Measurements from ENCODE around the gene SORT1. TPM values are rescaled to one million over a fixed set of nuclear protein-coding genes. Genes with fewer than 3 reads are reported as not detected.
"Not testable (repeated sequence)": the region's sequence is repeated elsewhere in the genome, so short reads cannot be mapped to it uniquely, and the experiment has no call there.

The SORT1 gene
- total RNA-seq, 1 donor from 2014 or later: 30.7 TPM

DNA sequence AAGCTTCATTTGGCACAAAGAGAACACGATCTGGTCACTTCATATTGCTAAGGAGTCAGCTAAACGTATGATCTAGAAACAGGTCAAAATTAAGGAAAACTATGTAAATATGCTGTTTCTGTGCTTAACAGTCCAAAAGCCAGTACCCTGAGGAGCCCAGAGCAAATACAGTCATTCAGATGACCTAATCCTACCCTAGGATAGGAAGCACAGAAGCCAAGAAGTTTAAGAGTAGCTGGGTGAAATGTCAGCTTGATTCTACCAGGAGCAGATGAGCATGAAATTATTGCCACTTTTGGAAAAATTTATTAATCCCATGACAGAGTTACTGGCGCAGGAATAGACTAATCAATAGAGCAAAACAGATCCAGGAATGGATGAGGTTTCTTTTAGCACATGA, 18.3 kb downstream of the SORT1 start:
- Histone ChIP-seq H3K4me1 (no peaks in the 10 kb centered on the region), H3K9me3 (no peaks in the 10 kb centered on the region), H3K4me3 (no peak overlapping the region), H3K27ac (no peak overlapping the region), H3K36me3 (no peaks in the 10 kb centered on the region), H3K27me3 (no peaks in the 10 kb centered on the region)
- no peak for TF ChIP-seq POLR2AphosphoS5 (IDR thresholded peaks at IDR 0.05; ENCODE audit: insufficient read depth in 1 of 2, low read depth in 1 of 2)
- TF ChIP-seq POLR2A (IDR thresholded peaks at IDR 0.05): no peak
- TF ChIP-seq, protein P1, sequence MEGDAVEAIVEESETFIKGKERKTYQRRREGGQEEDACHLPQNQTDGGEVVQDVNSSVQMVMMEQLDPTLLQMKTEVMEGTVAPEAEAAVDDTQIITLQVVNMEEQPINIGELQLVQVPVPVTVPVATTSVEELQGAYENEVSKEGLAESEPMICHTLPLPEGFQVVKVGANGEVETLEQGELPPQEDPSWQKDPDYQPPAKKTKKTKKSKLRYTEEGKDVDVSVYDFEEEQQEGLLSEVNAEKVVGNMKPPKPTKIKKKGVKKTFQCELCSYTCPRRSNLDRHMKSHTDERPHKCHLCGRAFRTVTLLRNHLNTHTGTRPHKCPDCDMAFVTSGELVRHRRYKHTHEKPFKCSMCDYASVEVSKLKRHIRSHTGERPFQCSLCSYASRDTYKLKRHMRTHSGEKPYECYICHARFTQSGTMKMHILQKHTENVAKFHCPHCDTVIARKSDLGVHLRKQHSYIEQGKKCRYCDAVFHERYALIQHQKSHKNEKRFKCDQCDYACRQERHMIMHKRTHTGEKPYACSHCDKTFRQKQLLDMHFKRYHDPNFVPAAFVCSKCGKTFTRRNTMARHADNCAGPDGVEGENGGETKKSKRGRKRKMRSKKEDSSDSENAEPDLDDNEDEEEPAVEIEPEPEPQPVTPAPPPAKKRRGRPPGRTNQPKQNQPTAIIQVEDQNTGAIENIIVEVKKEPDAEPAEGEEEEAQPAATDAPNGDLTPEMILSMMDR (IDR thresholded peaks at IDR 0.05): no peak
- DNase-seq (ENCODE audit: extremely low spot score in 2 of 2): no peak
- intact Hi-C loops (cut with DNase I): no loop called here

- Histone ChIP-seq H3K27me3 (no peaks in the 10 kb centered on the region), H3K27ac (no peak overlapping the region), H3K4me3 (no peak overlapping the region), H3K9me3 (no peaks in the 10 kb centered on the region), H3K4me1 (no peaks in the 10 kb centered on the region), H3K36me3 (no peaks in the 10 kb centered on the region)
- TF ChIP-seq POLR2A (IDR thresholded peaks at IDR 0.05) (no peak), POLR2AphosphoS5 (IDR thresholded peaks at IDR 0.05; ENCODE audit: insufficient read depth in 1 of 2, low read depth in 1 of 2) (no peak)
- TF ChIP-seq, protein P1 (IDR thresholded peaks at IDR 0.05): no peak
- DNase-seq (ENCODE audit: extremely low spot score in 2 of 2): no peak
- intact Hi-C loops (cut with DNase I): no loop called here
These were observed 20.0 kb downstream of the SORT1 start for GRCh38 chr1:109377698-109378097.

- DNase-seq (ENCODE audit: extremely low spot score in 2 of 2); H3K27ac ChIP-seq; H3K27me3 ChIP-seq; H3K4me3 ChIP-seq; H3K9me3 ChIP-seq; intact Hi-C loops (cut with DNase I); H3K36me3 ChIP-seq: not testable (repeated sequence)
- H3K4me1 ChIP-seq: peaks cover 14% of the 10 kb centered on the region
These were observed 24.0 kb downstream of the SORT1 start for GRCh38 chr1:109373696-109374095.

DNA sequence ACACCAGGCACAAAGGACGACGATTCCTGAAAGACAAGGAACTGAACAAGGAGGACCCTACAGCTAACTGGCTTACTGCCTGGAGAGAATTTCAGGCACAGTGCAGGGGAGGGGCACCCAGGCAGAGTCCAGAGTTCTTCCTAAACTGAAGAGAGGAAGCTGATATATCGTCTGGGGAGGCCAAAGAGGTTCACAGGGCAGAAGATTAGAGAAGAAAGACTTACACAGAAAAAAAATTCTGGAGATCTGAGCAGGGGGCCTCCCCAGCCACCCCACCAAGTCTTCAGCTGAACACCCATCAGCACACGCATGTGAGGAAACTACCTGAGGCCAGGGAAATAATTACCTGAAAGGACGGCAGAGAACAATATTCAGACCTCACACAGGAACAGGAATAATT, 24.6 kb downstream of the SORT1 start:
- no peaks in the 10 kb centered on the region for H3K27me3 ChIP-seq
- H3K9me3 ChIP-seq: no peaks in the 10 kb centered on the region
- H3K4me3 ChIP-seq: no peak overlapping the region
- TF ChIP-seq POLR2A (IDR thresholded peaks at IDR 0.05): no peak
- TF ChIP-seq, protein P1 (IDR thresholded peaks at IDR 0.05): no peak
- no peak for TF ChIP-seq POLR2AphosphoS5 (IDR thresholded peaks at IDR 0.05; ENCODE audit: insufficient read depth in 1 of 2, low read depth in 1 of 2)
- DNase-seq (ENCODE audit: extremely low spot score in 2 of 2): no peak
- no peaks in the 10 kb centered on the region for H3K36me3 ChIP-seq
- peak overlapping the region; percentile 33 for H3K27ac ChIP-seq
- peaks cover 14% of the 10 kb centered on the region for H3K4me1 ChIP-seq
- intact Hi-C loops (cut with DNase I): no loop called here

- intact Hi-C loops (cut with DNase I): no loop called here
- Histone ChIP-seq H3K27me3 (no peaks in the 10 kb centered on the region), H3K36me3 (no peaks in the 10 kb centered on the region), H3K27ac (peak overlapping the region; percentile 69), H3K4me1 (peaks cover 14% of the 10 kb centered on the region), H3K9me3 (no peaks in the 10 kb centered on the region), H3K4me3 (no peak overlapping the region)
- DNase-seq (ENCODE audit: extremely low spot score in 2 of 2): no peak
- no peak for TF ChIP-seq POLR2A (IDR thresholded peaks at IDR 0.05)
- TF ChIP-seq POLR2AphosphoS5 (IDR thresholded peaks at IDR 0.05; ENCODE audit: insufficient read depth in 1 of 2, low read depth in 1 of 2): no peak
- TF ChIP-seq, protein P1 (IDR thresholded peaks at IDR 0.05): no peak
These were observed 25.4 kb downstream of the SORT1 start for GRCh38 chr1:109372281-109372680.

DNA sequence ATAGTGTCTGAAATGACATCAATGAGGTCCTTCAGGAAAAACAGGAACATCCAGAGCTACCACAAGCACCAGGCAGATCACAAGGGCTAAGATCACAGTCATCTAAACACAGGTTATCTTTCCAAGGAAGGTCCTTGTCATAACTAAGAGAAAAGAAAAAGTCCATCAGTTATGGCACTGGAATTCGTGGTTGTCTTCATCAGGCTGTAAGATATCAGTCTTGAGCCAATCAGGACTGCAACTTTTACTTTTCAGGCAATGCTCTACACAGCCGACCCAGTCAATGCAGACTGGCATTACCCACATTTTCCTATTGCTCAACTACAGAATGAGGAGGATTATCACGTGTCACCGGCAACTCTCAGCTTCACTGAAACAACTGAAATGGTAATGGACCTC, 26.4 kb downstream of the SORT1 start:
- Histone ChIP-seq H3K36me3 (peaks cover 0 to 7% of the 10 kb centered on the region in 2 donors), H3K4me1 (peaks cover 14% of the 10 kb centered on the region), H3K9me3 (no peaks in the 10 kb centered on the region), H3K4me3 (no peak overlapping the region), H3K27ac (peak overlapping the region; percentile 69), H3K27me3 (no peaks in the 10 kb centered on the region)
- no peak for DNase-seq (ENCODE audit: extremely low spot score in 2 of 2)
- intact Hi-C loops (cut with DNase I): no loop called here
- TF ChIP-seq POLR2AphosphoS5 (IDR thresholded peaks at IDR 0.05; ENCODE audit: insufficient read depth in 1 of 2, low read depth in 1 of 2) (no peak), POLR2A (IDR thresholded peaks at IDR 0.05) (no peak)
- TF ChIP-seq, protein P1 (IDR thresholded peaks at IDR 0.05): no peak
